ENCODE measurements around the gene CDKN2AIPNL.
"Not testable (repeated sequence)": the region's sequence is repeated elsewhere in the genome, so short reads cannot be mapped to it uniquely, and the experiment has no call there.

CDKN2AIPNL gene

GRCh38 chr5:134394932-134395331 is 16.7 kb downstream of the CDKN2AIPNL start:
- Histone ChIP-seq H3K27me3 (no peaks in the 10 kb centered on the region), H3K36me3 (peaks cover 91 to 99% (median 96%) of the 10 kb centered on the region in 11 experiments), H3K9ac (no peak overlapping the region), H3K4me2 (no peak overlapping the region), H3K27ac (no peak overlapping the region), H4K20me1 (peaks cover 0 to 94% (median 9%) of the 10 kb centered on the region in 11 experiments; a peak in 11 of 22 replicates), H3K4me1 (no peaks in the 10 kb centered on the region), H3K4me3 (no peak overlapping the region), H3K9me3 (replicated peaks in 1 of 11) (no peaks in the 10 kb centered on the region)
- TF ChIP-seq Cebpa-rat (IDR thresholded peaks at IDR 0.05), result no peak

- no peaks in the 10 kb centered on the region for H3K27me3 ChIP-seq
- no peak overlapping the region for H3K27ac ChIP-seq
- no peaks in the 10 kb centered on the region for H3K9me3 ChIP-seq (replicated peaks in 1 of 11)
- H3K4me1 ChIP-seq, result no peaks in the 10 kb centered on the region
- H3K36me3 ChIP-seq, result peaks cover 98 to 100% (median 100%) of the 10 kb centered on the region in 11 experiments
- no peak overlapping the region for H3K9ac ChIP-seq
- H3K4me2 ChIP-seq, result no peak overlapping the region
- H3K4me3 ChIP-seq, result no peak overlapping the region
- no peak for TF ChIP-seq Cebpa-rat (IDR thresholded peaks at IDR 0.05)
- peaks cover 4 to 100% (median 17%) of the 10 kb centered on the region in 11 experiments; a peak in 16 of 22 replicates for H4K20me1 ChIP-seq
Observed at GRCh38 chr5:134392301-134392700, 19.4 kb downstream of the CDKN2AIPNL start.

DNA sequence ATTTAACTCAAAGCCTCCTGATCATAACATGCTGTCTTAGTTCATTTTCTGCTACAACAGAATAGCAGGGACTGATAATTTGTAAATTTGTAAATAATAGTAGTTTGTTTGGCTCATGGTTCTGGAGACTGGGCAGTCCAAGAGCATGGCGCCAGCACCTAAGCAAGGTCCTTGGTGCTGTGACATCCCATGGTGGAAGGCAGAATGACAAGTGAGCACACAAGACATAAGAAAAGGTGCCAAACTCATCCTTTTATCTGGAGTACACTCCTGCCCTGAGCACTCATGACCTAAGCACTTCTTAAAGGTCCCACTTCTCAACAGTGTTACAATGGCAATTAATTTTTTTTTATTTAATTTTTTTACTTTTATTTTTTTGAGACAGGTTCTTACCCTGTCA is 24.2 kb downstream of the CDKN2AIPNL start:
- H3K4me1 ChIP-seq, result no peaks in the 10 kb centered on the region
- no peak overlapping the region for H3K27ac ChIP-seq
- H3K4me2 ChIP-seq, result no peak overlapping the region
- H3K9me3 ChIP-seq (replicated peaks in 1 of 11), result no peaks in the 10 kb centered on the region
- no peak overlapping the region for H3K9ac ChIP-seq
- no peaks in the 10 kb centered on the region for H3K27me3 ChIP-seq
- peaks cover 8 to 100% (median 33%) of the 10 kb centered on the region in 11 experiments; a peak in 16 of 22 replicates for H4K20me1 ChIP-seq
- H3K4me3 ChIP-seq, result no peak overlapping the region
- TF ChIP-seq Cebpa-rat (IDR thresholded peaks at IDR 0.05), result no peak
- H3K36me3 ChIP-seq, result peaks cover 97 to 100% (median 99%) of the 10 kb centered on the region in 11 experiments

DNA sequence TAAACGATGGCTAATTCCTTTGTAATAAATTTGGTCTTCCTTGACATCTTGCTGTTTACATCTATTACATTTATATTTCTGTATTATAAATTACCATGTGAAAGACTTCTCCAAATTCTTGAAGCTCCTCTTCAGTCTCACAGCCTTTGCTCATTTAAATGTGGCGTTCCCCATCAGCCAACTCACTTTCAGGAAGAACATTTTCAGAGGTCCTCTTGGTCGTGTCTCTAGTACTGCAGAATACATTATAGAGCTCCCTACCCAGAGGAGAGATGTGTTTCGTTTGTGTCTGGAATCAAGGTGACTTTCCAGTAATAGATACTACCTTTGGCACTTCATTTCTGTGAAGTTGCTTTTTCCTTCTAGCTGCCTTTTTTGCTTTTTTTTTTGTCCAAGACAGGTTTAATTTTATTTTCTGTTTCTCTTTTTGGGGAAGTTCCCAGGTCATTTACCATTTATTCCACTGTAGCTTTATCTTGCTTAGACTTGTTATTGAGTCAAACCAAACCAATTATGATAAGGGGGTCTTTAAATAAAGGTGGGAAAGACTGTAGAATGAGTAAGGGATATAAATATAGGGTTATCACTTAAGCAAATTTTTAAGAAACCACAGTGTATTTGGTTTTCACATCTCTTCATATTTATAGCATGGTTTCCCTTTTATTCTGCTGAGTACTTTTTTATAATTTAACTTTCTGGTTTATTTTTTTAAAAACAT is 27.5 kb downstream of the CDKN2AIPNL start:
- Histone ChIP-seq H3K27ac (no peak overlapping the region), H3K4me2 (no peak overlapping the region), H3K4me1 (no peaks in the 10 kb centered on the region), H3K27me3 (no peaks in the 10 kb centered on the region), H3K9me3 (replicated peaks in 1 of 11) (no peaks in the 10 kb centered on the region), H3K9ac (no peak overlapping the region), H3K36me3 (peaks cover 98 to 100% (median 99%) of the 10 kb centered on the region in 11 experiments), H4K20me1 (peaks cover 15 to 100% (median 48%) of the 10 kb centered on the region in 11 experiments; a peak in 18 of 22 replicates), H3K4me3 (no peak overlapping the region)
- TF ChIP-seq Cebpa-rat (IDR thresholded peaks at IDR 0.05), result no peak

DNA sequence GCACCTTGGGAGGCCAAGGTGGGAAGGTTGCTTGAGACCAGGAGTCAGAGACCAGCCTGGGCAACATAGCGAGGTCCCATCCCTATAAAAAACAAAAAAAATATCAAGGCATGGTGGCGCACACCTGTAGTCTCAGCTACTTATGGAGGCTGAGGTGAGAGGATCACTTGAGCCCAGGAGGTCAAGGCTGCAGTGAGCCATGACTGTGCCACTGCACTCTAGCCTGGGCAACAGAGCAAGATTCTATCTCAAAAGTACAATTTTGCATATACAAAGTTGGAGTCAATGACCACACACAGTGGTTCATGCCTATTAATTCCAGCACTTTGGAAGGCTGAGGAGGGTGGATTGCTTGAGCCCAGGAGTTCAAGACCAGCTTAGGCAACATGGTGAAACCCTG is 29.5 kb downstream of the CDKN2AIPNL start:
- not testable (repeated sequence) for H3K9ac ChIP-seq; H3K27ac ChIP-seq; H3K4me1 ChIP-seq; H3K27me3 ChIP-seq; H3K9me3 ChIP-seq (replicated peaks in 1 of 11); H3K4me3 ChIP-seq; H3K4me2 ChIP-seq
- Histone ChIP-seq H3K36me3 (peaks cover 98 to 100% (median 99%) of the 10 kb centered on the region in 11 experiments), H4K20me1 (peaks cover 29 to 100% (median 56%) of the 10 kb centered on the region in 11 experiments; a peak in 21 of 22 replicates)

DNA sequence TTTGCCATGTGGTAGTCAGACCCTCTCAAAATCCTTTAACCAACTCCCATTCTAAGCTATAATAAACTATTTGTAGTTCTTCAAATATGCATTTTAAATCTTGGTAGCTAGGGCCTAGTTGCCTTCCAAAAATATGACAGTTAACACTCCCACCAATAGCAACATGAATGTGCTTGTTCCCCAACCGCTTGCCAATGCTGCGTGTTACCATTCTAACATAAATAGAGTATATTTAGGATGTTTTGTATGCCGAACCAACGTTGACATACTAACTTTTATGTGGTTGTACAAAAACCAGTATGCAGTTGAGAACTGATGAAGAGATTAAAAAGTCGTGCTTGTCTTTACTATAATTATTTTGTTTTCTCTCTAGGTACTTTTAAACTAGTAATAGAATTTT is 31.3 kb downstream of the CDKN2AIPNL start:
- H3K27me3 ChIP-seq, result no peaks in the 10 kb centered on the region
- H3K9ac ChIP-seq, result no peak overlapping the region
- peaks cover 36 to 99% (median 62%) of the 10 kb centered on the region in 11 experiments; a peak in 21 of 22 replicates for H4K20me1 ChIP-seq
- peaks cover 94 to 98% (median 97%) of the 10 kb centered on the region in 11 experiments for H3K36me3 ChIP-seq
- H3K4me2 ChIP-seq, result no peak overlapping the region
- no peak overlapping the region for H3K4me3 ChIP-seq
- TF ChIP-seq Cebpa-rat (IDR thresholded peaks at IDR 0.05), result no peak
- H3K27ac ChIP-seq, result no peak overlapping the region
- no peaks in the 10 kb centered on the region for H3K4me1 ChIP-seq
- no peaks in the 10 kb centered on the region for H3K9me3 ChIP-seq (replicated peaks in 1 of 11)

DNA sequence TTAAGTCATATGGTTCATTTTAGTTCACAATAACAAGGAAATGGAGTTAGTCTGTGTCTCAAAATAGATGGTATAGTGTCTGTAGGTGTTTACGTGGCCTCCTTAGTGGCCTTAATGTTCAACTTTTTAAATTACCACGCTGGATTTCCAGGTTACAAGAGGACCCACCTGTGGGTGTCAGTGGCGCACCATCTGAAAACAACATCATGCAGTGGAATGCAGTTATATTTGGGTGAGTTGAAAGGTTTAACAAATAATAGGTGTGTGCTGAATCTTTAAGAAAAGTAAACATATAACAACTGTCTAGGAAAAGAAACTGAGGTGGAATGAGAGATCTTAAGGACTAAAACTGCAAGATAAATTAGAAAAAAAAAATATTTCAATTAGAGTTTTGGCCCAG is 37.4 kb downstream of the CDKN2AIPNL start:
- Histone ChIP-seq H3K27me3 (no peaks in the 10 kb centered on the region), H3K4me2 (peak overlapping the region in 6 of 11 experiments; percentile 1 to 98 (median 16); a peak in 7 of 22 replicates), H3K27ac (no peak overlapping the region), H3K9ac (no peak overlapping the region), H3K9me3 (replicated peaks in 1 of 11) (no peaks in the 10 kb centered on the region), H3K36me3 (peaks cover 43 to 51% (median 49%) of the 10 kb centered on the region in 11 experiments), H3K4me1 (peaks cover 15 to 33% (median 27%) of the 10 kb centered on the region in 10 experiments), H4K20me1 (peaks cover 50 to 76% (median 70%) of the 10 kb centered on the region in 11 experiments), H3K4me3 (no peak overlapping the region)
- no peak for TF ChIP-seq Cebpa-rat (IDR thresholded peaks at IDR 0.05)

- peaks cover 15 to 33% (median 29%) of the 10 kb centered on the region in 10 experiments for H3K4me1 ChIP-seq
- peak overlapping the region in 7 of 10 experiments; percentile 81 to 99 (median 94); a peak in 8 of 20 replicates for H3K4me3 ChIP-seq
- not testable (repeated sequence) for H3K27ac ChIP-seq; H3K9me3 ChIP-seq (replicated peaks in 1 of 11); H3K27me3 ChIP-seq; H3K9ac ChIP-seq
- H3K4me2 ChIP-seq, result peak overlapping the region; percentile 79 to 98 (median 92); a peak in 19 of 22 replicates
- H3K36me3 ChIP-seq, result peaks cover 37 to 50% (median 43%) of the 10 kb centered on the region in 11 experiments
- peaks cover 47 to 70% (median 64%) of the 10 kb centered on the region in 11 experiments for H4K20me1 ChIP-seq
Observed at GRCh38 chr5:134373633-134374032, 38.0 kb downstream of the CDKN2AIPNL start.

DNA sequence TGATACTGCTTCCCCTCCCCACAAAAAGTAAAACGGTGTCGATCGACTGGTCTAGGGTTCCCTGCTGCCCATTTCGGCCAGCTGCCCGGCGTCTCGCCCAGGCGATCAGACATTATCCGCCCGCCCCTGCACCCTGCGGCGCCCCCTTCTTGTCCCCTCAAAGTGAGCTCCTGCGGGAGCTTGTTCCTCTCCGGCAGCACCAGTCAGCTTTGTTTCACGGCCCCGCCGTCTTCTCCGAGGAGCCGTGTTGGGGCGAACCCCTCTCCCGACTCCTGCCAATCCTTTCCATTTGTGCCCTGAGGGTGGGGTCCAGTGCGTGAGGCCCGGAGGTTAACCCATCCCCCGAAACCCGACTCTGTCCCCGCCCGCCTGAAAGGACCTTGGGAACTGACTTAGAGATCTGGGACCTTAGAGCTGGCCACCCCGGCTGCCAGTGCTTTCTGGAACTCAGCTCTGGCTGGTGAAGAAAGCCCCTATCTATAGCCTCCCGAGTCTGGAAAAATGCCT is 39.8 kb downstream of the CDKN2AIPNL start:
- H3K27me3 ChIP-seq, result no peaks in the 10 kb centered on the region
- peaks cover 37 to 52% (median 46%) of the 10 kb centered on the region in 11 experiments for H4K20me1 ChIP-seq
- peaks cover 0 to 12% (median 9%) of the 10 kb centered on the region in 11 experiments; a peak in 10 of 22 replicates for H3K9me3 ChIP-seq (replicated peaks in 1 of 11)
- H3K36me3 ChIP-seq, result peaks cover 20 to 38% (median 31%) of the 10 kb centered on the region in 11 experiments
- peak overlapping the region; percentile 79 to 98 (median 92) for H3K4me2 ChIP-seq
- H3K4me3 ChIP-seq, result peak overlapping the region; percentile 81 to 99 (median 94)
- peak overlapping the region; percentile 96 to 100 (median 98) for H3K27ac ChIP-seq
- peak overlapping the region; percentile 95 to 100 (median 99) for H3K9ac ChIP-seq
- H3K4me1 ChIP-seq, result peaks cover 20 to 38% (median 33%) of the 10 kb centered on the region in 10 experiments
- no peak for TF ChIP-seq Cebpa-rat (IDR thresholded peaks at IDR 0.05)
